DND-41 (cell line): Measurements from ENCODE around the gene TMEM61.

Experiments
- ATAC-seq: fragments of 200-7000 bp; cut with Tn5 transposase; 3 replicates; pipeline ENCODE4 v1.9.1; 2021; ENCODE audit warnings: low read depth; ENCODE audit not compliant: insufficient read depth
- DNase-seq: peaks from one replicate; pipeline ENCODE4 v3.0.0-alpha.2; 2020
- H2AFZ ChIP-seq: 2 replicates; pipeline ENCODE4 v1.6.0; 2012; ENCODE audit warnings: low read depth, low read length
- H3K27ac ChIP-seq: 2 replicates; pipeline ENCODE4 v1.5.1; 2012; ENCODE audit warnings: low read length, inconsistent platforms
- H3K27me3 ChIP-seq: fragments of 200-600 bp; sonication (generic); 2 replicates; pipeline ENCODE4 v1.6.0; 2012; ENCODE audit warnings: low read length, mild to moderate bottlenecking, inconsistent platforms; ENCODE audit not compliant: insufficient read depth, poor library complexity
- H3K36me3 ChIP-seq: 2 replicates; pipeline ENCODE4 v1.5.1; 2012; ENCODE audit warnings: low read length, inconsistent platforms; ENCODE audit not compliant: insufficient read depth
- H3K4me1 ChIP-seq: 2 replicates; pipeline ENCODE4 v1.5.1; 2012; ENCODE audit warnings: mild to moderate bottlenecking, low read length; ENCODE audit not compliant: insufficient read depth
- H3K4me2 ChIP-seq: 2 replicates; pipeline ENCODE4 v1.6.0; 2012; ENCODE audit warnings: mild to moderate bottlenecking, moderate library complexity, low read length, inconsistent platforms; ENCODE audit not compliant: insufficient read depth
- H3K4me3 ChIP-seq, 2 experiments: fragments of 200-600 bp in 1 of 2; shearing (Covaris generic) in 1 of 2; 2 replicates each; pipeline ENCODE4 v1.5.1; 2012 to 2016; ENCODE audit warnings: inconsistent platforms in 2 of 2, low read length in 2 of 2, mild to moderate bottlenecking in 2 of 2, low read depth in 1 of 2, moderate library complexity in 1 of 2
- H3K79me2 ChIP-seq: 2 replicates; pipeline ENCODE4 v1.6.0; 2012; ENCODE audit warnings: low read length, inconsistent platforms; ENCODE audit not compliant: insufficient read depth
- H3K9ac ChIP-seq: 2 replicates; pipeline ENCODE4 v1.6.0; 2012; ENCODE audit warnings: low read depth, mild to moderate bottlenecking, inconsistent platforms, low read length, moderate library complexity
- H3K9me3 ChIP-seq: 2 replicates; pipeline ENCODE4 v1.5.1; 2012; ENCODE audit warnings: low read length, moderate library complexity, mild to moderate bottlenecking, inconsistent platforms; ENCODE audit not compliant: insufficient read depth, severe bottlenecking
- H4K20me1 ChIP-seq: 2 replicates; pipeline ENCODE4 v1.6.0; 2012; ENCODE audit warnings: low read length; ENCODE audit not compliant: insufficient read depth
- EZH2 ChIP-seq: IDR thresholded peaks from 3 replicates; pipeline ENCODE4 v1.6.1; 2012; ENCODE audit warnings: borderline replicate concordance, low read depth, mild to moderate bottlenecking, moderate library complexity, low read length, inconsistent platforms; ENCODE audit not compliant: severe bottlenecking
- TF ChIP-seq, protein P1 (sequence below): IDR thresholded peaks from 2 replicates; pipeline ENCODE4 v1.5.1; 2012; ENCODE audit warnings: borderline replicate concordance, low read length, moderate library complexity, mild to moderate bottlenecking; ENCODE audit not compliant: poor library complexity, severe bottlenecking; ENCODE audit errors: extremely low read depth

Gene TMEM61

DNA sequence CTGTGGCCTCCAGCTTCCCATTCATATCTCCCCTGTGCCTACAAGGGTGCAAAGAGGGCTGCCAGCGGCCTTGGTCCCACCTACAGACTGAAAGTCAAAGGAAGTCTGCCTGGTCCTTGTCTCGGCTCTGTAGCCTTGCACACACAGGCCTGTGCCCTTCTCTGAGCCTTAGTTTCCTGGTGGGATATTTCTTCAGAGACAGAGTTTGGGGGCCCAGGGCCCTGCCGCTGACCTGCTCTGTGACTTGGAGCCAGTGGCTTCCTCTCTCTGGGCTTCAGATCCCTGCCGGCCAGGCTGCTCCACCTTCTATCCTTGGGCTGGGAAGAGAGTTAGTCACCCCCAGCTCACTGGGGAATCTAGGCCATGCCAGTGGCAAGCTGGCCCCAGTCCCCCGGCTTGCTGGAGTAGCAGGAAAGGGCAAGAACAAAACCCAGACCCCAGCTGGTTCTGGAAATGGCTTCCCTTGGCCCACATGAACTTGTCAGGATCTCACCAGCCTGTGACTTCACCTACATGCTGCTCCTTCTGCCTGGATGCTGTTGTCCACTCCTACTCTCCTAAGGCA lies 1.0 kb upstream of the TMEM61 start:
- Histone ChIP-seq H3K36me3 (no peaks in the 10 kb centered on the region), H3K27ac (no peak overlapping the region), H2AFZ (no peak overlapping the region), H3K27me3 (peaks cover 11% of the 10 kb centered on the region), H3K9ac (no peak overlapping the region), H3K4me1 (no peaks in the 10 kb centered on the region), H4K20me1 (no peaks in the 10 kb centered on the region), H3K79me2 (no peaks in the 10 kb centered on the region), H3K9me3 (no peaks in the 10 kb centered on the region), H3K4me3 (no peak overlapping the region), H3K4me2 (no peak overlapping the region)
- DNase-seq (no peak), ATAC-seq (no peak)
- TF ChIP-seq, protein P1, sequence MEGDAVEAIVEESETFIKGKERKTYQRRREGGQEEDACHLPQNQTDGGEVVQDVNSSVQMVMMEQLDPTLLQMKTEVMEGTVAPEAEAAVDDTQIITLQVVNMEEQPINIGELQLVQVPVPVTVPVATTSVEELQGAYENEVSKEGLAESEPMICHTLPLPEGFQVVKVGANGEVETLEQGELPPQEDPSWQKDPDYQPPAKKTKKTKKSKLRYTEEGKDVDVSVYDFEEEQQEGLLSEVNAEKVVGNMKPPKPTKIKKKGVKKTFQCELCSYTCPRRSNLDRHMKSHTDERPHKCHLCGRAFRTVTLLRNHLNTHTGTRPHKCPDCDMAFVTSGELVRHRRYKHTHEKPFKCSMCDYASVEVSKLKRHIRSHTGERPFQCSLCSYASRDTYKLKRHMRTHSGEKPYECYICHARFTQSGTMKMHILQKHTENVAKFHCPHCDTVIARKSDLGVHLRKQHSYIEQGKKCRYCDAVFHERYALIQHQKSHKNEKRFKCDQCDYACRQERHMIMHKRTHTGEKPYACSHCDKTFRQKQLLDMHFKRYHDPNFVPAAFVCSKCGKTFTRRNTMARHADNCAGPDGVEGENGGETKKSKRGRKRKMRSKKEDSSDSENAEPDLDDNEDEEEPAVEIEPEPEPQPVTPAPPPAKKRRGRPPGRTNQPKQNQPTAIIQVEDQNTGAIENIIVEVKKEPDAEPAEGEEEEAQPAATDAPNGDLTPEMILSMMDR, result no peak

DNA sequence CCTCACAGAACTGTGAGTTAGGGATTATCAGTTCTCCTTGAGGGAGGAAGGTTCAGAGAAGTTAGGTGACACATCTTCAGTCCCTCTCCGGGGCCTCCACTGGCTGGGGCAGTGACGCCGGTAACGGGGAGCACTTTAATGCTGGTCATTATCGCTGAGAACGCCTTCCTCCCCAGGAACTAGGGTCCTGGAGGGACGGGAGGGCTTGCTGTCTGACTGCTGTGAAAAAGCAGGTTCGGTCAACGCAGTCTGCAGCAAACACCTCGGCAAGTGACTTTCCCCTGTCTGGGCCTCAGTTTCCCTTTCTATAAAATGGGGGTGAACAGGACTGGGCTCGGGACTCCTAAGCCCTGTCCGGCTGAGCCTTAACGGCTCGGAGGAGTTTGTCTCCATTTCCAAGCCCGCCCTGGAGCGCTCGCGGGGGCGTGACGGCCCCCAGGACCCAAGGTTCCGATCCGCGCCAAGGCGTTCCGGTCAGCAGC lies 341 bp upstream of the TMEM61 start:
- Histone ChIP-seq H3K36me3 (no peaks in the 10 kb centered on the region), H3K27me3 (peaks cover 11% of the 10 kb centered on the region), H4K20me1 (no peaks in the 10 kb centered on the region), H3K4me2 (no peak overlapping the region), H3K27ac (no peak overlapping the region), H3K79me2 (no peaks in the 10 kb centered on the region), H3K4me1 (no peaks in the 10 kb centered on the region), H3K4me3 (no peak overlapping the region), H3K9me3 (no peaks in the 10 kb centered on the region), H3K9ac (no peak overlapping the region), H2AFZ (no peak overlapping the region)
- no peak for TF ChIP-seq EZH2
- TF ChIP-seq, protein P1, result no peak
- no peak for DNase-seq
- no peak for ATAC-seq

DNA sequence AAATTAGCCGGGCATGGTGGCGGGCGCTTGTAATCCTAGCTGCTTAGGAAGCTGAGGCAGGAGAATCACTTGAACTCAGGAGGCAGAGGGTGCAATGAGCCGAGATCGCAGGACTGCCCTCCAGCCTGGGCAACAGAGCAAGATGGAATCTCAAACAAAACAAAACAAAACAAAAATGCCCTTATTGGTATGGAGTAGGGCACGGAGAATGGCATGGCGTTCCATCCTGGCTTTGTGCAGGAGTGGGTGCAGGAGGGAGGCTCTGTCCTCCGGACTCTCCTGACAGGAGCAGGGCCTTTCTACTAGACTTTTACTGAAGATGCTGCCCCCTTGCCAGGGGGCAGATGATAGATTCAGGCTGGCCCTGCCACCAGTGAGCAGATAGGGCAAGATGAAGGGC lies 1.0 kb downstream of the TMEM61 start:
- Histone ChIP-seq H3K27ac (no peak overlapping the region), H3K9ac (no peak overlapping the region), H4K20me1 (no peaks in the 10 kb centered on the region), H3K79me2 (no peaks in the 10 kb centered on the region), H3K4me1 (no peaks in the 10 kb centered on the region), H3K9me3 (no peaks in the 10 kb centered on the region), H3K4me2 (no peak overlapping the region), H3K36me3 (no peaks in the 10 kb centered on the region), H2AFZ (no peak overlapping the region), H3K27me3 (peaks cover 11% of the 10 kb centered on the region), H3K4me3 (no peak overlapping the region)
- DNase-seq, result no peak
- no peak for ATAC-seq
- TF ChIP-seq, protein P1, result no peak
- TF ChIP-seq EZH2, result no peak

DNA sequence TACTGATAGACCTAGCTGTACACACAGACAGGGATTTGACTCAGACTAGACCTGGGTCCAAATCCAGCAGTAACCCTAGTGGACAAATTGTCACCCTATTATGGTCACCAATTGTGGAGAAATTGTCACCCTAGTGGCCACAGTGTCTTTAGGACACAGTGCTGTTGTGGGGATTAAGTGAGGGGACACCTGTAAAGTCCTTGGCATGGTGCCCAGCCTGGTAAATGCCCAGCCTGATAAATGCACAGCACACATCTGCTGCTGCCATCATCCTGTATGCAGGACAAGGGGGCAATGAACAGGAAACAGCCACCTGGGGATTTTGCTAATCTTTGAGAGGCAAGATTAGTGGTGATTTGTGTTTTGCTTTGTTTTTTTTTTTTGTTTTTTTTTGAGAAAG lies 2.3 kb downstream of the TMEM61 start:
- Histone ChIP-seq H3K4me3 (no peak overlapping the region), H3K9ac (no peak overlapping the region), H3K4me1 (no peaks in the 10 kb centered on the region), H3K4me2 (no peak overlapping the region), H4K20me1 (no peaks in the 10 kb centered on the region), H3K79me2 (no peaks in the 10 kb centered on the region), H3K27me3 (peaks cover 14% of the 10 kb centered on the region), H3K36me3 (no peaks in the 10 kb centered on the region), H3K9me3 (no peaks in the 10 kb centered on the region), H3K27ac (no peak overlapping the region), H2AFZ (no peak overlapping the region)
- DNase-seq, result no peak
- TF ChIP-seq, protein P1, result no peak
- TF ChIP-seq EZH2, result no peak
- no peak for ATAC-seq
